Dermis microvascular lymphatic vessel endothelial cell (primary cell): Measurements from ENCODE around the gene SH3RF2. TPM values are rescaled to one million over a fixed set of nuclear protein-coding genes. Genes with fewer than 3 reads are reported as not detected.
"Not testable (repeated sequence)": the region's sequence is repeated elsewhere in the genome, so short reads cannot be mapped to it uniquely, and the experiment has no call there.

Experiments used
- DNase-seq, 2 donors: peaks; one replicate each; pipeline versions ENCODE4 v3.0.0 to v3.0.0-alpha.2; 2010; ENCODE audit warnings: low read depth in 2 of 2
- total RNA-seq: library from RNA; depleted of rRNA; stranded (reverse); fragments of >200 nt; gene quantifications from 2 replicates; pipeline ENCODE4 v1.2.1, GENCODE V29; 2014

Gene SH3RF2, protein sequence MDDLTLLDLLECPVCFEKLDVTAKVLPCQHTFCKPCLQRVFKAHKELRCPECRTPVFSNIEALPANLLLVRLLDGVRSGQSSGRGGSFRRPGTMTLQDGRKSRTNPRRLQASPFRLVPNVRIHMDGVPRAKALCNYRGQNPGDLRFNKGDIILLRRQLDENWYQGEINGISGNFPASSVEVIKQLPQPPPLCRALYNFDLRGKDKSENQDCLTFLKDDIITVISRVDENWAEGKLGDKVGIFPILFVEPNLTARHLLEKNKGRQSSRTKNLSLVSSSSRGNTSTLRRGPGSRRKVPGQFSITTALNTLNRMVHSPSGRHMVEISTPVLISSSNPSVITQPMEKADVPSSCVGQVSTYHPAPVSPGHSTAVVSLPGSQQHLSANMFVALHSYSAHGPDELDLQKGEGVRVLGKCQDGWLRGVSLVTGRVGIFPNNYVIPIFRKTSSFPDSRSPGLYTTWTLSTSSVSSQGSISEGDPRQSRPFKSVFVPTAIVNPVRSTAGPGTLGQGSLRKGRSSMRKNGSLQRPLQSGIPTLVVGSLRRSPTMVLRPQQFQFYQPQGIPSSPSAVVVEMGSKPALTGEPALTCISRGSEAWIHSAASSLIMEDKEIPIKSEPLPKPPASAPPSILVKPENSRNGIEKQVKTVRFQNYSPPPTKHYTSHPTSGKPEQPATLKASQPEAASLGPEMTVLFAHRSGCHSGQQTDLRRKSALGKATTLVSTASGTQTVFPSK
- 0.13 TPM in 1 of 2 replicates, not detected in the other for total RNA-seq

DNA sequence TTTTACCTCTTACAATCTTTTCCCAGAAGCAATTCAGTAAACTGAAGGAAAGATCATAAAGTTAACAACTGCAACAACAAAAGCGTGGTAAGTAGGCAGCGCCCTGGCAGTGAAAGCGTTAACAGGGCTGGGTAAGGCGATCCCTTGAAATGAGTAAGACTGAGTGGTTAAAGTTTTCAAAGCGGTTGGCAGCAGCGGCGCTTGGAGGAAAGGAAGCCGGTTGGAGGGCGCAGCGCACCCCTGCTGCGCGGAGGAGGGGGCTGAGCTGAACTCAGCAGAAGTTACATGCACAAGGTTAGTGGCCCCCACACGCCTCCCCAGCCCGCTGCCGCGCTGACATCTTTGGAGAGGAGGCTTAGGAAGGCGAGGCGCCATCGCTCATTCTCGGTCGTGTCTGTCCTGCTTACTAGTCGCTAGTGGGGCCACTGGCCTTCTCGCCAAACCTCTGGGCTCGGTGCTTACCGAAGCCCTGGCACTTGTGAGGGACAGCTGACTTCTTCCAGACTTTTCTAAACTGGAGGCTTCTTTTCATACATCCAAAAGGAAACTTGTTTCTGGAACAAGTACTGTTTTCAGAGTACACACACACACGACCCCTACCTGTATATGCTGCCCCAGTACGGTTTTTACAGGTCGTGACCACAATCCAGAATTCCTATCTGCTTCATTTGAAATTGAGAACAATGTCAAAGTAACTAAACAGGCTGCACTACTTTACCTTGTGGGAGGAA, at the start of gene SH3RF2:
Gene SH3RF2, plus strand, starts transcription at position 178 of the 731 bp plus-strand sequence. CDS start 1,351 bp downstream, outside the sequence.
- DNase-seq = peak in 1 of 2 donors; percentile 77

DNA sequence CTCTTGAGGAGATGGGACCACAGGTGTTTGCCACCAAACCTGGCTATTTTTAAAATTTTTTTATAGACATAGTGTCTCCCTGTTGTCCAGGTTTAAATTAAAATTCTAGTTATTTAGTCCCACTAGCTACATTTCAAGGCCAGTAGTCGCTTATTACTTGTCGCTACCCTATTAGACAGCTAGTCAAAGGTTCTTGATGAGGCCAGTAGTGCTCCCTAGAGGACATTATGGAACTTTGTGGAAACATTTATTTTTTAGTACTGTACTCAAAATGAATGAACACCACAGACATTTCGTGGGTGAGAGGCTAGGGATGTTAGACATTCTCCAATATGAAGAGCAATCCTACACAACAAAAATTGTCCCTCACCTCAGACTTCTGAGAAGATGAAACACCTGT, 49.2 kb upstream of the SH3RF2 start:
- peak in 1 of 2 donors; percentile 3 for DNase-seq

DNA sequence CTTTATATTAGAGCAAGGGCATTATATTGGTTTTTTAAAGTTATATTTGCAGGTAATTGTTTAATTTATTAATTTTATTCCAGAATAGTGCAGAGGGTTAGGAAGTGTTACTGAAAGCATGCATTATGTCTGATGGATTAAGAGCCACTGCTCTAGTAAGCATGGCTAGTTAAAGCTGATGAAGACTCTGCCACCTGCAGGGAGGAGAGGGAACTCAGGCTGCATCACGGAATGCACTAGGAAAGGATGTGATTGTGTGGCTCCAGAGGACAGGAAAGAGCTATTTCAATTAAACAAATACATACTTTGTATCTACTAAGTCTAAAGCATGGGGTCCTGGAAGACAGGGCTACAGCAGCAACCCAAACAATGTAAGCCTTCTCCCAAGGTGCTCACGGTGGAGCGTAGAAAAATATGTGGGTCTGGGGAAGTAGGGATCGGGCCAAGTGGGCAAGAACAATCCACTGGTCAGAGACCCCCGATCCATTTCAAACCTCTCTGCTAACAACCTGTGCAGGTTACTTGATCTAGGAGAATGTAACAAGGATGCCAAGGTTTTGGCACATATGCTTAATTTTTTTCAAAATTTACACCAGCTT, 48.3 kb upstream of the SH3RF2 start:
- DNase-seq = peak; percentile 30 to 65

DNA sequence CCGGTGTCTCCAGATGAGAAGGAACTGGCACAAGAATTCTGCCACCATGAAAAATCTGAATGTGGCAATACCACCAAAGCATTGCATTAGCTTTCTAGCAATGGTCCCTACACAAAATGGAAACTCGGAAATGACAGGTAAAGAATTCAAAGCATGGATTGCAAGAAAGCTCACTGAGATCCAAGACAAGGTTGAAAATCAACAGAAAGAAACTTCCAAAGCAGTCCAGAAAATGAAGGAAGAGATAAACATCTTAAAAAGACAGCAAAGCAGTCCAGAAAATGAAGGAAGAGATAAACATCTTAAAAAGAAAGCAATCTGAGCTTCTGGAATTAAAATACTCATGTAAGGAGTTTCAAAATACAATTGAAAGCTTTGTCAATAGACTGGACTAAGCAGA, 46.8 kb upstream of the SH3RF2 start:
- DNase-seq = no peak

DNA sequence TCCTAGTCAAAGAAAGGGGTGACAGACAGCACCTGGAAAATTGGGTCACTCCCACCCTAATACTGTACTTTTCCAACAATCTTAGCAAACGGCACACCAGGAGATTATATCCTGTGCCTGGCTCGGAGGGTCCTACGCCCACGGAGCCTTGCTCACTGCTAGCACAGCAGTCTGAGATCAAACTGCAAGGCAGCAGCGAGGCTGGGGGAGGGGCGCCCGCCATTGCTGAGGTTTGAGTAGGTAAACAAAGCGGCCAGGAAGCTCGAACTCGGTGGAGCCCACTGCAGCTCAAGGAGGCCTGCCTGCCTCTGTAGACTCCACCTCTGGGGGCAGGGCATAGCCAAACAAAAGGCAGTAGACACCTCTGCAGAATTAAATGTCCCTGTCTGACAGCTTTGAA, 45.0 kb upstream of the SH3RF2 start:
- not testable (repeated sequence) for DNase-seq

DNA sequence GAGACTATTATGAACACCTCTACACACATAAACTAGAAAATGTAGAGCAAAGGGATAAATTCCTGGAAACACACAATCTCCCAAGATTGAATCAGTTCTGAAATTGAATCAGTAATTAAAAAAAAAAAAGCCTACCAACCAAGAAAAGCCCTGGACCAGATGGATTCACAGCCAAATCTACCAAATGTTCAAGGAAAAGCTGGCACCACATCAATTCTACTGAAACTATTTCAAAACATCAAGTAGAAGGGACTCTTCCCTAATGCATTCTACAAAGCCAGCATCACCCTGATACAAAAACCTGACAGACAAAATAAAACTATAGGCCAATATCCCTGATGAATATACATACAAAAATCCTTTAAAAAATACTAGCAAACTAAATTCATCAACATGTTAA, 38.2 kb upstream of the SH3RF2 start:
- DNase-seq = no peak

DNA sequence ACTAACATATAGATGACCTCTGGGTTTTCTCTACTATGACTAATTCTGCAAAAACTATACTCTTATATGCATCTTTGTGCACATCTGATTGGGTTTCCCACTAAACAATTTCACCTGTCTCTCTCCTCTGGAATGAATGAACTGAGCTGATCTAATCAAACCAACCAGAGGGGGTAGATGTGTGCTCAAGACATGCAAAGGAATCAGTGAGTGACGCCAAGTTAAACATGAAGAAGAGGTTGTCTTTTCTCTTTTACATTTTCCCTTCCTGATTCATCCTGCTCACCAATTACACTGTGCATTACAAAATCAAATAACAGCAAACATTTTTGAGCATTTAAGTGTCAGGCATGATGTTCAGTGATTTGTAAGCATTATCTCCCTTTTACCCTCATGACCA, 34.0 kb upstream of the SH3RF2 start:
- DNase-seq = no peak

DNA sequence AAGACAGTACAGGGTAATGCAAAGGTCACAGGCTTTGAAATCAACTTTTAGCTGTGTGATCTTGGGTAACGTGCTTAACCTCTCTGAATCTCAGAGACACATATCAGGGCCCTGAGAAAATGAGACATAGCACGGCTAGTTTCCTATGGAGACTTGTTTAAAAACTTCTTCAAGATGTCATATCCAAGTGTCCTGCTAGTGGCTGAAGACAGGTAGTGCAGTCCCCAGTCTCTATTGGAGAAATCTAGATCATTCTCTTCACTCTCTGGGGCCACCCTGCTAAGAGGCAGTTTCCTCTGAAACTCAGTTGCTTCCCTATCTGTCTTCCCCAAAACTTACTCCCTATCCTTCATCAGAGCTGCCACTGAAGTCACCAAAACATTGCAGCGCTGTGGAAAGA, 33.3 kb upstream of the SH3RF2 start:
- DNase-seq = no peak

DNA sequence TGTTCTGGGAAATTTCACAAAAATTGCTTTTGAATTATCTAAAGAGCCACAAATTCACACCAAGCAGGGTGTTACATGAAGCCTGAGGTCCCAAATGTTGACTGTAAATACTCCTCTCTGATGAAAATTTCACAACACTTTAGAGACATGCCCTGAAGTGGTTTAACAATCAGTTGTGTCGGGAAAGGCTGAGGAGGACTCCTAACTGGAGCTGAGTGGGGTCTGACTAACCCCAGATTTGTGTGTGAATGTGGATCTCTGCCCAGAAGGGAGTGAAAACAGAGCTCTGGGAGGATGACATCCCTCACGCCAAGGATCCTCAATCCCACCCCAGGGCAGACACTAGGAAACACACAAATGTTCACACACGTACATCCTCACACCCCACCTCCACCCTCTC, 32.5 kb upstream of the SH3RF2 start:
- DNase-seq = no peak

DNA sequence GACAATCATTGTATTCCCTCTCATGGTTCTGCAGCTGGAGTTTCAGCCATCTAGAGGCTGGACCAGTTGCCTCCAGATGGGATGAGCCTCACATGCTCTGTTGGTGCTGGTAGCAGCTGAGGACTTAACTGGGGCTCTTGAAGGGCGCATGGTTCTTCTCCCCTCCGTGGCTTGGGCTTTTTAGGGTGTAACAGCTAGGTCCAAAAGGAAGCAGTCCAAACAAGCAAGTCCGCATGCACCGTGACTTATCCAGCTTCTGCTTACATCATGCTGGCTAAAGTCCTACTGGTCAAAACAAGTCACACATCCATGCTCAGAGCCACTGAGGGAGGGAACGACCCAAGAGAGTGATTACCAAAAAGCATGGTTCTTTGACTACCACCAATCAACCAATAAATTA, 31.6 kb upstream of the SH3RF2 start:
- no peak for DNase-seq

DNA sequence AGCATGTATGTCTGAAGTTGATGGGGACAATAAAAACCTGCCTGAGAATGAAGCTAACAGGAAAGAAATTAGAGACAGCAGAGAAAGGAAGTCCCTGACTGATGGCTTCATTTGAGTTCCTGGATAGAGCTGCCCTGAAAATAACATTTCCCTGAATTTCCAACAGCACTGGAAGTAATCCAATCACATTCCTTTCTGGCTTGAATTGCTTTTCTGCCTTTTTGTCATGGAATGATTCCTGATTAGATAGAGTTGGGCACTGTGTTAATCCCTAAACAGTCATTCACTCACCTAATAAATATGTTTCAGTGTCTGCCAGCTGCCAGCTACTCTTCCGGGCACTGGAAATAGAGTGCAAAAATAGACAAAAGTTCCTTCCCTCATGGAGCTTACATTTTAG, 30.0 kb upstream of the SH3RF2 start:
- DNase-seq = peak in 1 of 2 donors; percentile 17

DNA sequence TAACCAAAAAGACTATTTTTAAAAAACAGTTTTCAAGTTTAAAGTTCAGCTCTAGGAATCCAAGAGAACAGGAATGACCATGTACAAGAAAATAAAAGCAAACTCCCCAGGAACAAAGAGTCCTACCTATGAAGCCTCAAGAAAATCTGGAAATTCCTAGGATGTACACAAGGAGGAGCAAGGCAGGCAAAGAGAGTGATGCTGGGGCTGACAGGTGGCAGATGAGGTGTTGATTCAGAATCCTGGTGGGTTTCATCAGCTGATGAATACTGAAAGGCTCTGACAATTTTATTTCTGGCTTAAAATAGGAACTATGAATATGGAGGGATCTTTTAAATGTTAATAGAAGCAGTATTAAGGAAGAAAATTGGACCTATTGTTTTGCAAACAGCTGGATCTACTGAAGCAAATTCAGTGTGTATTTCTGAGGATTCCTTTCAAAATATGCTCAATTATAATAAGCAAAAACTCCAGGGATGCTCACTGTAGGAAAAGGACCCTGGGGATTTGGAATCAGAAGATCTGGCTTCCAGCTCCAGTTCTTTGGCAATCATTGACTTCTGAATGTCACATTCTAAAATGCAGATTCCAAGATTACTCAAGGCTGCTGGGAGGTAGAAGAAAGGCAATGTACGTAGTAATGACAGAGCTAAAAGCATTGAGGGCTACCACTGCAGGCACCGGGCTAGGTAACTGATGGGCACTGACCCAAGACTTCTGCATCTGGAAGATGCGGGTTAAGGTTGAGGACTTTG, 28.0 kb upstream of the SH3RF2 start:
- DNase-seq = no peak

DNA sequence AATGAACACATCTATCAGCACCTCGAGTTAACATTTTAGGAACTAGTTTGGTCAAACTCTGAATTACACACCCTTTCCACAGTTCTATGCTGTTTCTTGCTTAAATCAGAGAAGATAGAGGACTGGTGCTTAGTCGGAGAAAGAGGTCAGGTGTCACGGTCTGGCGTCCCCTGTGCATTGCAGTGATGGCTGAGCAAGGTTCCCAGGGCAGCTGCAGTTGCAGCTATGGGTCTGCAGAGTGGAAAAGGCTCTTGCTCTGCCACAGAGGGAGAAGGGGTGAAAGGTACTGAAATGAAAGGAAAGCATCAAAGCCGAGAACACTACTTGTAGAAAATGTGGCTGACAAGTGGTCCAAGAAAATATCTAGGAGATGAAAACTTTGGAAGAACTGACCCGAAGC, 25.2 kb upstream of the SH3RF2 start:
- DNase-seq = no peak

DNA sequence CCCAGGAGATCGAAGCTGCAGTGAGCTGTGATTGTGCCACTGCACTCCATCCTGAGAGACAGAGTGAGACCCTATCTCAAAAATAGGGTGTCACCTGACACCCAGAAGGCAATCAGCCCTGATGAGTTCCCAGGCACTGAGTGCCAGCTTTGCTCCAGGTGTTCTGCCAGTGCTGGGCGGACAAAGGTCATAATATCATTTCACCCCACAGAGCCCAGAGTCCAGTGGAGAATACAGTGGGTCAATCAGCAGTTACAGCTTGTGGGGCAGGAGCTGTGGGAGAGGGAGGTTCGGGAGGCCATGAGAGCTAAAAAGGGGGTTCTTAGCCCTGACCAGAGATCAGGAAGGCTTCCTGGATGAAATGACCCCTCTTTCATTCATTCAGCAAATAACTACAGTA, 24.4 kb upstream of the SH3RF2 start:
- DNase-seq = no peak

DNA sequence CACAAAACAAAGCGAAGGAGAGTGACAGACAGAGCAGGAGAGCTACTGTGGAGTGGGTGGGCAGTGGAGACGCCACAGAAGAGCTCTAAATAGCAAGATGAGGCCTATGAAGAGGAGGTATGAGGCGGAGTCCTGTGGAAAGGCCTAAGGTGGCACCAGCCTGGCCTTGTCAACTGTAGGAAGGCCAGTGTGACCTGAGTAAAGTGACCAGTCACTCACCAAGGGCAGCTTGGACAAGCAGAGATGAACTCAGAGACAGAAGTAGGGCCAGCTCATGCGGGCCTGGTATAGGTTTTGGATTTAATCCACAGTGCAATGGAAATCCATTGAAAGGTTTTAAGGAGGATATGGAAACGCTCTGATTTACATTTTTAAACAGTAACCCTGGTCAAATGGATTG, 23.8 kb upstream of the SH3RF2 start:
- DNase-seq = no peak

DNA sequence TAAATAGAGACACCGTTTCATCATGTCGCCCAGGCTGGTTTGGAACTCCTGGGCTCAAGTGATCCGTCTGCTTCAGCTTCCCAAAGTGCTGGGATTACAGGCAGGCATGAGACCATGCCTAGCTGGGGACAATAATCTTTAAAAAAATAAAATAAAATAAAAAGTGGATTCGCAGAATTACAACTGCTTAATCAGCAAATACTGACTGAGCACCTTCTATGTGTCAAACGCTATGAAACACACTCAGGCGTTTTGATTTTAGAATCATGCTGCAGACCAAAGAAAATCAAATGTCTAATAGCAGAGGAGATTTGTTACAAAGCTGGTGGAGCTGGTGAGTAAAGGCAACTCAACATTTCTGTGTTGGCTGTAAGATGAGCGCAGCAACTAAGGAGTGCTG, 22.7 kb upstream of the SH3RF2 start:
- no peak for DNase-seq

DNA sequence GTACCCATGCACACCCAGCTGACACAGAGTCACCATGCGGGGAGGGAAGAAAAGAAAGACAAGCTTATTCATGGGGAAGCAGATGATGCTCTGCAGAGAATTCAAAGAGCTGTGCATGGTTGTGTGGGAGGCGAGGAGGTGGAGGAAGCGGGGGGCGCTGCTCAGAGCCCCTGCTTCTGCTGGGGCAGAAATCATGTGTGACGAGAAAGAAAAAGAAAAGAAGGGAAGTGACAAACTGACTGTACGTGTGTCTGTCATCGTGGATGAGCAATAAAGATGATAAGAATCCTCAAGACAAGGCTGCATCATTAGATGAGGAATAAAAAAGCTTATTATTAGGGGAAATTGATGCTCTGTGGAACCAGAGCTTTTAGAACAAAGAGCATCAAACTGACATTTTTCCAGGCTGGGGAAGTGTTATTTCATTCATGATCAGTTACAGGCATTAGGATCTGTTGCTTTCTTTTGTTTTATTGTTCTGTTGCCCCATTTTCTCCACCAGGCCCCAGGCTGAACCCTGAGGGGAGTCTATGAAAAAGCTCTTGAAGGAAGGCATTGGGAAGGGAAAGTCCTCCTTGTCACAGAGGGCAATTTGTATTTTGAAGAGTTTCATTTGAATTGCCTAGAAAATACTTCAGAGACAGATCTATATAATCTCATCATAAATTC, 20.3 kb upstream of the SH3RF2 start:
- no peak for DNase-seq

DNA sequence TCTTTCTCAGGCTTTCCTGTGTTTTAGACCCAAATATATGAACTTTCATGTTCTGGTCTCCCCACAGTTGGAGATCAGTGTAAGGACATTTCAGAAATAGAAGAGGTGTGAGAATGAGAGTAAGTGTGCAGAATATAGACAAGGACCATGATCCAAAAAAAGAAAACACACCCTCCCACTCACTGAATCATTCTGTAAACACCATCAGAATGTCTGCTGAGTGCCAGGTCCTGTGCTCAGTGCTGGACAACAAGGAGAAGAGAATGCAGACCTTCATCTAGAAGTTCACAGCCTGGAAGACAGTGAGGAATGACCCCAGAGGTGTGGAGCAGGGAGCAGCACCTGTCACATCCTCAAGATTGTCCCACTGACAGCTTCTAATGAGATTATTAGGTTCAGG, 19.1 kb upstream of the SH3RF2 start:
- DNase-seq = no peak

DNA sequence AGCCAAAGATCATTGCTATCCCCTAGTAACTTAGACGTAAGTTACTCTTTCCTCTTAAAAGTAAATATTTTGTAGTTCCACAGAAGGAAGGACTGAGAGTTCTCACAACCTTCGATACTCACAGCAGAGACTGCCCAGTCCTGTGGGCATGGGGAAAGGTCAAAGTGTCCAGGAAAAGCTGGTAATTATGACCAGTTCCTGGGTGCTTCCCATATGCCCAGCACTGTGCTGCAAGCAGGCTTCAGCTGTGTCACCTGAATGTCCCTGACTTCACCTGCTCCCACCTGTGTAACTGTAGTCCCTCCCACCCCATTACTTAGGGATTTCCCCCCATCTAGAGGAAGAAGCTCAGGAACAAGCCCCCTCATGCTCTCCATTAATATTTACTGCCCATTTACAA, 18.0 kb upstream of the SH3RF2 start:
- DNase-seq = no peak

DNA sequence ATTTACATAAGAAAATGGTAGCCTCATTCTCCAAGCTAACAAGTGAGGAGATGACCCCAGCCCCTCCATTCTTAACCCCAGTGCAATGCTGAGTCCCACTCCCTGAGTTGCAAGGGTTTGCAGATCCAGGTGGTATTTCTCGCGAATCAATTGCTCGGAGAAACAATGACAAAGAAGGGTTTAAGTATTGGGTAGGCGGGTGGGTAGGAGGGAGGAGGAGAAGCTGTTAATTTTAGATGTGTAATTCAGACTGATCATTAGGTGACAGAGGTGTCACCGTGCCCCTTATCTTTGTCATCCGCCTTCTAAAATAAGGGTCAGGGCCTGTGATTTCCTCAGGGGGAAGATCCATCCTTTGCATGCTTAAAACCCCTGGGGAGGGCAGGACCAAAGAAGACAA, 17.0 kb upstream of the SH3RF2 start:
- no peak for DNase-seq
